ENCODE results near the gene RNF208.

DNA sequence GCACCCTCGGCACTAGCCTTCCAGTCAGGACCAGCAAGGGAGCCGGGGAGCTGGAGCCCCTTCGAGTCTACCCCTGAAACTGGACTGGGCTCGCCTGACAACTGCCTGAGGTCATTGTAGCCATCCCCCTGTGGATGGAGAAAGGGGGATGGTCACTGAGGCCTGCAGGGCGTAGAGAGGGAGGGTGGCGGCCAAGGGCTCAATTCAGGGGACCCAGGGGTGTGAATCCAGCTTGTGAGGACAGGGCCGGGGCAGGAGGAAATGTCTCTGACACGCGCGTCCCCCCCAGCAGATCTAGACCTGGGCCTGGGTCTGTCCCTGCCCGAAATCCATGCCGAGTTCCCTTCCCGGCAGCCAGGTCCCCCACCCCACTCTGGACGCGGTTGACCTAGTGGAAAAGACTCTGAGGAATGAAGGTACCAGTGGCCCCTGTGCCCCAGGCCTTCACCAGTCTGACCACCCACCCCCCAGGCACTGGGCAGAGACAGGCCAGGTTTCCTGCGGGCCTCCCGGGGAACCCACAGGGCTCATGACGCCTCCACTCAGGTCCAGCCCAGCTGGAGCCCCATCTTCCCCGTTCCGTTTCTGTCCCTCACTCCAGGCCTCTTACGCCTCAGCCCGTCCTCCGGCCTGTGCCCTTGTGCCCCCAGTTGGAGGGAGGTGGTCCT, 9.5 kb upstream of the RNF208 start:
- TF ChIP-seq, protein P1, sequence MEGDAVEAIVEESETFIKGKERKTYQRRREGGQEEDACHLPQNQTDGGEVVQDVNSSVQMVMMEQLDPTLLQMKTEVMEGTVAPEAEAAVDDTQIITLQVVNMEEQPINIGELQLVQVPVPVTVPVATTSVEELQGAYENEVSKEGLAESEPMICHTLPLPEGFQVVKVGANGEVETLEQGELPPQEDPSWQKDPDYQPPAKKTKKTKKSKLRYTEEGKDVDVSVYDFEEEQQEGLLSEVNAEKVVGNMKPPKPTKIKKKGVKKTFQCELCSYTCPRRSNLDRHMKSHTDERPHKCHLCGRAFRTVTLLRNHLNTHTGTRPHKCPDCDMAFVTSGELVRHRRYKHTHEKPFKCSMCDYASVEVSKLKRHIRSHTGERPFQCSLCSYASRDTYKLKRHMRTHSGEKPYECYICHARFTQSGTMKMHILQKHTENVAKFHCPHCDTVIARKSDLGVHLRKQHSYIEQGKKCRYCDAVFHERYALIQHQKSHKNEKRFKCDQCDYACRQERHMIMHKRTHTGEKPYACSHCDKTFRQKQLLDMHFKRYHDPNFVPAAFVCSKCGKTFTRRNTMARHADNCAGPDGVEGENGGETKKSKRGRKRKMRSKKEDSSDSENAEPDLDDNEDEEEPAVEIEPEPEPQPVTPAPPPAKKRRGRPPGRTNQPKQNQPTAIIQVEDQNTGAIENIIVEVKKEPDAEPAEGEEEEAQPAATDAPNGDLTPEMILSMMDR (IDR thresholded peaks at IDR 0.05; ENCODE audit: low read depth, low read length) = no peak
- TF ChIP-seq, protein P2, sequence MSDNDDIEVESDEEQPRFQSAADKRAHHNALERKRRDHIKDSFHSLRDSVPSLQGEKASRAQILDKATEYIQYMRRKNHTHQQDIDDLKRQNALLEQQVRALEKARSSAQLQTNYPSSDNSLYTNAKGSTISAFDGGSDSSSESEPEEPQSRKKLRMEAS (IDR thresholded peaks at IDR 0.05; ENCODE audit: low read depth, low read length) = no peak
- TF ChIP-seq MYC (IDR thresholded peaks at IDR 0.05; ENCODE audit: low read depth, low read length) (no peak), POLR2A (IDR thresholded peaks at IDR 0.05; ENCODE audit: extremely low read depth, insufficient read length) (no peak)

All from NB4 (cell line).